ENCODE results near the gene ALG14. TPM values are rescaled to one million over a fixed set of nuclear protein-coding genes. Genes with fewer than 3 reads are reported as not detected.

Gene ALG14
- total and polyA plus RNA-seq, 9 donors: 3.2 to 9.3 (median 7.1) TPM

DNA sequence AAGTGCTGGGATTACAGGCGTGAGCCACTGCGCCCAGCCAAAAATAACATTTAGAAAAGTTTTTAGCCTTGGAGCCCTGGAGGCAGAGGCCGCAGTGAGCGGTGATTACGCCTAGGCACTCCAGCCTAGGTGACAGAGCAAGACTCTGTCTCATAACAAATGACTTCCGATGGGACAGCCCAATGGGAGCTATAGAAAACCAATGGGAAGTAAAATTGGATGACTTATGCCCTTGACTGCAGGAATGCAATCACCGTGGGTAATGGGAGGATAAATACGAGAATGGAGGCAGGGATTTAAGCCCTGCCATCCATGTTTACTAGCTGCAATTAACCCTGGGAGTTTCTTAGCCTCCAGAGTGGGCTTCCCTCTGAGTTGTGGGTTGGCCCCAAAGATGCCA lies 108.9 kb downstream of the ALG14 start:
- no peaks in the 10 kb centered on the region for H3K36me3 ChIP-seq (ENCODE audit: control insufficient read depth, insufficient read depth, low read length)
- peaks cover 9% of the 10 kb centered on the region for H3K4me1 ChIP-seq (ENCODE audit: control insufficient read depth, insufficient read depth, low read length)
- no peak overlapping the region for H3K27ac ChIP-seq (ENCODE audit: low read length)
- H3K4me3 ChIP-seq (ENCODE audit: low read length): no peak overlapping the region
- DNase-seq: no peak
- no peaks in the 10 kb centered on the region for H3K27me3 ChIP-seq (ENCODE audit: control insufficient read depth, insufficient read depth, low read length)
- H3K9me3 ChIP-seq (replicated peaks; ENCODE audit: control insufficient read depth, low read depth, low read length): no peaks in the 10 kb centered on the region
- 72% methylated on average over 4 of the region's 8 CpGs for WGBS (ENCODE audit: insufficient coverage)

DNA sequence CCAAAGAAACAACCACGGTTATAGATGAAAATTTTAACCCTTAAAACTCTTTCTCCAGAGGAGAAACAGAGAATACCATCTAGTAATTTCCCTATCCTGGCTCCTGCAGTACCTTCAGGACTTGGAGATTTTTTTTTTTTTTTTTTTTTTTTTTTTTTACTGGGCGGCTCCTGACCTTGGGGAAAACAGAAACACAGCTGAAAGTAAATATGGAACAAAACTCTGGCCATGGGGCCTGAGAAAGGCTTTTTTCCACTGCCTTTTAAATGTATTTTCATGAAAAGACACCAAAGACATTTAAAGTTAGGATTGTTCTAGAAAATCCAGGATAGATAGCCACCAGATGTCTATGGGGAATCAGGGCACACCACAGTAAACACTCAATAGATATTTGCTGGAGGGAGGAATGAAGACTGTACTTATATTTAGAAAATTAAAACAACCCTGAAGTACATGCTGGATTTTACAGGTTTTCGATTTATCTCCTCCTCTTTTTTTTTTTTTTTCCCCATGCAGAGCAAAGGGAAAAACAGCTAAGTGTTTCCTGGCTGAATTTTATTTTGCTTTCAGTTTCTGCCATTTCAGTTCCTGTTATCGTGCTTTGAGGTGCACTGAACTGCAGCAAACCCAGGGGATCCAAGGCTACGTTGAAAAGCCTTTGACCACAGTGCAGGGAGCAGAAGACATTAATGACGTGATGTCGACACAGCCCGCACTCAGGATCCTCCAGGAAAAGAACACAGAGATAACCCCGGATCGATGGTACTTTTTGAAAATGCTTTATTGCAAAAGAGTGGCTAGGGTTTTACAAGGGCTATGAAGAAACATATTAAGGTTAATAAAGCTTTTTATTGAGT lies 110.1 kb downstream of the ALG14 start:
- H3K27ac ChIP-seq (ENCODE audit: low read length): peak overlapping the region; percentile 97

DNA sequence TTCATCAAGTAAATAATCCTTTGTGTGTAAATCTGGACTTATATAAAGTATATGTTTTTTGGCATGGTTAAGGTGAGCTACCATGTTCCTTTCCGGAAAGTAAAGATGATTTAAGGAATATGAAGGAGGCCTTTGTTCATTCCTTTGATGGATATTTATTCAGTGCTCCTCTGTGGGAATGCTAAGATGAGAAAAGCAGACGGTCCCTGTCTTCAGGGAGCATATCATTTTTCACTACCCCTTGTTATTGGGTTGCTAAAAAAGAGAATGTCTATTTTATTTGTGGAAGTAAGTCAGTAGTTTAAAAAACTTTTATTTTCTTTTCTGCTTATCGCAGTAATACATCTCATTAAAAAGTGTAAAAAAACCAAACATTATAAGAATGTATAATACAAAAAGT lies 110.8 kb downstream of the ALG14 start:
- Histone ChIP-seq H3K36me3 (ENCODE audit: control insufficient read depth, insufficient read depth, low read length) (no peaks in the 10 kb centered on the region), H3K27ac (ENCODE audit: low read length) (peak overlapping the region; percentile 97), H3K27me3 (ENCODE audit: control insufficient read depth, insufficient read depth, low read length) (no peaks in the 10 kb centered on the region), H3K4me1 (ENCODE audit: control insufficient read depth, insufficient read depth, low read length) (peaks cover 7% of the 10 kb centered on the region), H3K4me3 (ENCODE audit: low read length) (no peak overlapping the region), H3K9me3 (replicated peaks; ENCODE audit: control insufficient read depth, low read depth, low read length) (no peaks in the 10 kb centered on the region)
- 0% methylated on average over 1 of the region's 3 CpGs for WGBS (ENCODE audit: insufficient coverage)
- DNase-seq: peak; percentile 70

More for the DNA sequence above, 110.1 kb downstream of the ALG14 start:
- Histone ChIP-seq H3K4me3 (ENCODE audit: low read length) (peak overlapping the region; percentile 33), H3K4me1 (ENCODE audit: control insufficient read depth, insufficient read depth, low read length) (peaks cover 7% of the 10 kb centered on the region), H3K9me3 (replicated peaks; ENCODE audit: control insufficient read depth, low read depth, low read length) (no peaks in the 10 kb centered on the region), H3K27me3 (ENCODE audit: control insufficient read depth, insufficient read depth, low read length) (no peaks in the 10 kb centered on the region), H3K36me3 (ENCODE audit: control insufficient read depth, insufficient read depth, low read length) (no peaks in the 10 kb centered on the region)
- peak; percentile 90 for DNase-seq
- WGBS (ENCODE audit: insufficient coverage): 12% methylated on average over 6 of the region's 10 CpGs

DNA sequence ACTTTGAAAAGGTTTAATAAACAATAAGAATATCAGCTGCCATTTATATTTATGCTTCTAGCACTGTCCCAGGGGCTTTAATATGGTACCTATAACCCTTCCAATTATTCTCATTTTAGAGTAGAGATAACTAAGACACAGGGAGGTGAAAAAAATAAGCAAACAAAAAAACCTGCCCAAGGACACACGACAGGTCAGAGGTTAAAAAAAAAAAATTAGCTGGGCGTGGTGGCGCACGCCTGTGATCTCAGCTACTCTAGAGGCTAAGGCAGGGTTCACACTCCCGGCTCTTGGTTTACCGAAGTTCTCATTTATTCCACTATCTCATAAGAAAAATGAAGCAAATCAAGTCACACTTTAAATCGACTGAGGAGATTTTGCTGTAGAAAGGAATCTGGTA lies 111.2 kb downstream of the ALG14 start:
- Histone ChIP-seq H3K4me1 (ENCODE audit: control insufficient read depth, insufficient read depth, low read length) (peaks cover 7% of the 10 kb centered on the region), H3K36me3 (ENCODE audit: control insufficient read depth, insufficient read depth, low read length) (no peaks in the 10 kb centered on the region), H3K27me3 (ENCODE audit: control insufficient read depth, insufficient read depth, low read length) (no peaks in the 10 kb centered on the region), H3K27ac (ENCODE audit: low read length) (peak overlapping the region; percentile 97), H3K4me3 (ENCODE audit: low read length) (no peak overlapping the region), H3K9me3 (replicated peaks; ENCODE audit: control insufficient read depth, low read depth, low read length) (no peaks in the 10 kb centered on the region)
- WGBS (ENCODE audit: insufficient coverage): no CpG with 5 or more reads among the region's 7 CpGs
- no peak for DNase-seq

DNA sequence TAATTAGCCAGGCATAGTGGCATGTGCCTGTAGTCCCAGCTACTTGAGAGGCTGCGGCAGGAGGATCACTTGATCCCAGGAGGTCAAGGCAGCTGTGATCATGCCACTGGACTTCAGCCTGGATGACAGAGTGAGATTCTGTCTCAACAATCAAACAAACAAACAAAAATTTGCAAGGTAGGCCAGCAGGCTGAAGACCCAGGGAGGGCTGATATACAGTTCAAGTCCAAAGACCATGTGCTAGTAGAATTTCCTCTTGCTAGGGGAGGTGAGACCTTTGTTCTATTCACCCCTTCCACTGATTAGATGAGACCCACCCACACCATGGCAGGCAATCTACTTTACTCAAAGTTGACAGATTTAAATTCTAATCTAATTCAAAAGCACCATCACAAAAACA lies 114.7 kb downstream of the ALG14 start:
- Histone ChIP-seq H3K9me3 (replicated peaks; ENCODE audit: control insufficient read depth, low read depth, low read length) (no peaks in the 10 kb centered on the region), H3K4me1 (ENCODE audit: control insufficient read depth, insufficient read depth, low read length) (peaks cover 14% of the 10 kb centered on the region), H3K27ac (ENCODE audit: low read length) (no peak overlapping the region), H3K36me3 (ENCODE audit: control insufficient read depth, insufficient read depth, low read length) (no peaks in the 10 kb centered on the region), H3K4me3 (ENCODE audit: low read length) (no peak overlapping the region), H3K27me3 (ENCODE audit: control insufficient read depth, insufficient read depth, low read length) (no peaks in the 10 kb centered on the region)
- DNase-seq: no peak
- WGBS (ENCODE audit: insufficient coverage): no CpG with 5 or more reads among the region's 1 CpG

DNA sequence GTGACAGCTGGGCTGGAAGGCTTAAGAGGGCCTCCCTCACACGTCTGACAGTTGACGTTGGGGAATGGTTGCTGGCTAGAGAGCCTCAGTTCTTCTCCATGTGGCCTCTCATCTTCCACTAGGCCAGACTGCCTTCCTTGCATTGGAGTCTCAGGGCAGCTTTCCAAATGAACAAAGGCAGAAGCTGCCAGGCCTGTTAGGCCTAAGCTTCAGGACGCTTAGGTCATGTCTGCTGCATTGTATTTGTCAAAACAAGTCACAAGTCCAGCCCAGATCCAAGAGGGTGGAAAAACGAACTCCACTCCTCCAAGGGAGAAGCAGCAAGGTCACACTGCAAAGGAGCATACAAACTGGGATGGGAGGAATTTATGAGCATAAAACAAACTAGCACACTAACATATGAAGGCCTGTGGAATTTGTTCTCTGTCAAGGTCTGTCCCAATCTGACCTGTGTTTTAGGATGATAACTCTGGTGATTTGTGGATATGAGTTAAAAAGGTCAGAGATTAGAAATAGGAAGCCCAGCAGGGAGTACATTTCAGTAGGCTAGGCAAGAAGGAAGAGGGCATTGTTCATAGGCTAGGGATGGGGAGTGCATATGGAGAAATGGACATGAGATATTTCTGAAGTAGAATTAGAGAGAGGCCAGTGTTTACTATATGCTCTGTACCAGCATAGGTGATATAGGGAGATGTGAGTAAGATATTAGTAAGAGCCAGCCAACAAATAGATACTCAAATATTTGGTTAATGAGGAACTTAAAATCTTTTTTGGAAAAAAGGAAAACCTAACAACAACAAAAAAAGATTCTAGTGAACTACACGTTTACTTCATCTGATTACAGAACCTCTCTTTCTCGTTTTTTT lies 116.8 kb downstream of the ALG14 start:
- Histone ChIP-seq H3K27me3 (ENCODE audit: control insufficient read depth, insufficient read depth, low read length) (no peaks in the 10 kb centered on the region), H3K4me3 (ENCODE audit: low read length) (no peak overlapping the region), H3K27ac (ENCODE audit: low read length) (peak overlapping the region; percentile 29), H3K36me3 (ENCODE audit: control insufficient read depth, insufficient read depth, low read length) (no peaks in the 10 kb centered on the region), H3K9me3 (replicated peaks; ENCODE audit: control insufficient read depth, low read depth, low read length) (no peaks in the 10 kb centered on the region), H3K4me1 (ENCODE audit: control insufficient read depth, insufficient read depth, low read length) (peaks cover 9% of the 10 kb centered on the region)
- peak; percentile 90 for DNase-seq
- 56% methylated on average over 2 of the region's 6 CpGs for WGBS (ENCODE audit: insufficient coverage)

DNA sequence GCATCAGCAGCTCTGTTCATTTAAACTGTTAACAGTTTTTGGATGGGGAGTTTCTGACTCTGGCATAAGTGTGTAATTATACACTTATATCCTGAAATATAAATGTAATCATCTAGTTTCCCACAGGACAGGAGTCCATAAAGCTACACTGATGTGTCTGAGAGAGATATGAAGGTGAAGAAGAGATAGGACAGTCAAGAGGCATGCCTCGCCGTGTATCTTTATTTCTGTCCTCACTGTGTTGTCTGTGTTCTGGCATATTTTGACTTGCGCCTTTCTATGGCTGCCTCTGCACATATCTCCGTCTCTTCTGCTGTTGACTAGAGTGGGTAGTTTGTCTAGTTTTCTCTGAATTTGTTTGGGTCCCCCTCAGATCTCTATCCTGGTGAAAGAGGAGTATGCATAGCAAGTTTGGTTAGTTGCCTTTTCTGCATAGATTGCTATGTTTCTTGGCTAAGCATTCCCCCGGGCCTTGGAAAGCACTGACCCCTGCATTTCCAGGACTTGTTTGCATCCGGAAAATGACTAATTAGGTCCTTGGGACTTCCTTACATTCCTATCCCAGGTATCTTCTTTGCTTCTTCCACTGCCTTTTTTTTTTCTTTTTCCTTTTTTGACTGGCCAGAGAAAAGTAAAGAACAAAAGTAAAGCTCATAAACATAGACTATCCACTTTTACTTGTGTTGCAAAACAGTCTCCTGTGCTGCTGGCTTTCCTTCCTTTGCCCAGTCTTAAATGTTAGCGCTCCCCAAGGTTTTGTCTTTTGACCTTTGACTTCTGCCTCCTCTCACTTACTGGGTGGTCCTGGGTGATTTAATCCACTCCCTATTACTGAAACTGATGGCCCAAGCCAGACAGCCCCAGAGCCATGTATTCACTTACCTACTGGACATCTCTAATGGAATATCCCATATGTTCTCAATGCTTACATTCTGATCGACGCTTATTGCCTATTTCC lies 118.2 kb downstream of the ALG14 start:
- H3K36me3 ChIP-seq (ENCODE audit: control insufficient read depth, insufficient read depth, low read length): no peaks in the 10 kb centered on the region
- H3K9me3 ChIP-seq (replicated peaks; ENCODE audit: control insufficient read depth, low read depth, low read length): no peaks in the 10 kb centered on the region
- 47% methylated on average over 8 of the region's 9 CpGs for WGBS (ENCODE audit: insufficient coverage)
- H3K4me1 ChIP-seq (ENCODE audit: control insufficient read depth, insufficient read depth, low read length): peaks cover 9% of the 10 kb centered on the region
- no peaks in the 10 kb centered on the region for H3K27me3 ChIP-seq (ENCODE audit: control insufficient read depth, insufficient read depth, low read length)
- DNase-seq: no peak
- peak overlapping the region; percentile 74 for H3K27ac ChIP-seq (ENCODE audit: low read length)
- H3K4me3 ChIP-seq (ENCODE audit: low read length): no peak overlapping the region

DNA sequence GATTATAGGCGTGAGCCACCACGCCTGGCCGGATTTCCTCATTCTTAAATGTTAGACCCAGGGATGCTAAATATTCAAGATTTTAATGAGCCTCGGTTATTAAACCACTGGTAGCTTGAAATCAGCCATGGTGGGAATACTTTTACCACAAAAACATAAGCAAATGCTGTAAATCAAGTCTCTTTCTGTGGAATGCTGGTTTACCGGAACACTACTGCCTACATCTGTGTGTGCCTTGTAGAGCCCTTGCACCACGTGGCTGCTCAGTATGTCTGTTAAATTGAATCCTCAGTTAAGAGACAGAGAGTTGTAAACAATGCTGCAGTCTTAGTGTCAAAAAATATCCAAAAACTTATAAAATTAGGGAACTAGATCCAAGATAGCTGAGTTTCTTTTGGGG lies 119.0 kb downstream of the ALG14 start:
- peaks cover 9% of the 10 kb centered on the region for H3K4me1 ChIP-seq (ENCODE audit: control insufficient read depth, insufficient read depth, low read length)
- no peaks in the 10 kb centered on the region for H3K9me3 ChIP-seq (replicated peaks; ENCODE audit: control insufficient read depth, low read depth, low read length)
- peak overlapping the region; percentile 74 for H3K27ac ChIP-seq (ENCODE audit: low read length)
- no peaks in the 10 kb centered on the region for H3K27me3 ChIP-seq (ENCODE audit: control insufficient read depth, insufficient read depth, low read length)
- WGBS (ENCODE audit: insufficient coverage): 40% methylated on average over 1 of the region's 6 CpGs
- no peaks in the 10 kb centered on the region for H3K36me3 ChIP-seq (ENCODE audit: control insufficient read depth, insufficient read depth, low read length)
- H3K4me3 ChIP-seq (ENCODE audit: low read length): no peak overlapping the region
- DNase-seq: no peak

DNA sequence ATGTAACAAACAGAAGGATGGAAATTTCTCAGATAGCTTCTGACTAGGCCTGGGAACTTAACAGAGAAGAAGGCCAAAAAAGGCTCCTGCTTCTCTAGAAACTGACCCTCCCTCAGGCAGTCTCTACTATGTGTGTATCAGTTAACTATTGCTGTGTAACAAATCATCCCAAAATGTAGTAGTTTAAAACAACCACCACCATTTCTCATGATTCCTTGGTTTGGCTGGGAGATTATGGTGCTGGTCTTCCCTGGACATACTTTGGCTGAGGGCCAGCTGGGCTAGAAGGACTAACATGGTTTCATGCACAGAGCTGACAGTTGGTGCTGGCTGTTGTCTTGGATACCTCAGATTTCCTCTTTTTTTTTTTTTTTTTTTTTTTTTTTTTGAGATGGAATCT lies 119.6 kb downstream of the ALG14 start:
- Histone ChIP-seq H3K27ac (ENCODE audit: low read length) (no peak overlapping the region), H3K36me3 (ENCODE audit: control insufficient read depth, insufficient read depth, low read length) (no peaks in the 10 kb centered on the region), H3K4me1 (ENCODE audit: control insufficient read depth, insufficient read depth, low read length) (peaks cover 9% of the 10 kb centered on the region), H3K9me3 (replicated peaks; ENCODE audit: control insufficient read depth, low read depth, low read length) (no peaks in the 10 kb centered on the region), H3K4me3 (ENCODE audit: low read length) (no peak overlapping the region), H3K27me3 (ENCODE audit: control insufficient read depth, insufficient read depth, low read length) (no peaks in the 10 kb centered on the region)
- no peak for DNase-seq

Measured in muscle of leg (tissue), 11 donors.